PFSK-1 (cell line): ENCODE results near the gene DCC.

Experiments used
- POLR2AphosphoS5 ChIP-seq: IDR thresholded peaks from 2 replicates; pipeline ENCODE4 v1.6.1; 2012; ENCODE audit warnings: low read depth, mild to moderate bottlenecking, control low read depth, low read length, moderate library complexity
- TAF1 ChIP-seq: IDR thresholded peaks from 2 replicates; pipeline ENCODE4 v1.6.1; 2012; ENCODE audit warnings: low read length, control low read depth, borderline replicate concordance; ENCODE audit not compliant: insufficient read depth

DNA sequence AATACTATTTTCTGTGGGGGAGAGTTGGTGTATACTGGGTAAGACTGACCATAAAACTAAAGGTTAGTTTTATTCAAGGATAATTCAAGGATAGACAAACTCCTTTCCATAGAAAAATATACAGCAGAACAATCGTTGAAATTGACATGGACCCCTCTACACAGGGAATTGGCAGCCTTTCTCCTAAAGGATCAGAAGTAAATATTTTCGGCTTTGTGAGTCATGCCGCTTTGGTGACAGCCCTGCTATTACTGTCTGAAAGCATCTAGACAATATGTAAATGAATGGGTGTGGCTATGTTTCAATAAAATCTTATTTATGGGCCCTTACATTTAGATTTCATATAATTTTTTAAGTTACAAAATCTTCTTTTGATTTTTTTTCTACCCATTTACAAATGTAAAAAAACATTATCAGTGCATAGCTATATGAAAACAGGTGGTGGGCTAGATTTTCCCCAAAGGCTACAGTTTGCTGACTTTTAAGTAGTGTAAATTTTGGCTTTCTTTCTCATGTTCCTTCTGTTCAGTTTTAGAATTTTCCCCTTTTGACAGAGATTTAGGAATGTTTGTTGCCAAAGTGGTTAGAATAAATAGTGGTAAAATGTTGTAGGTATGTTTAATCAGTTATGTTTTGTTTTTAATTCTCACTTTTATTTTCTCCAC, 270.6 kb downstream of the DCC start:
- TF ChIP-seq TAF1 (no peak), POLR2AphosphoS5 (no peak)
